HTERT RPE-1 (cell line): ENCODE results near the gene OGA.

ENCODE experiments used
- in situ Hi-C: fragments of 300-500 bp; cut with MboI; formaldehyde crosslinking; loops from 4 replicates; pipeline ENCODE4 v1.14.3; 2020; ENCODE audit warnings: low sequenced_read_pairs

The OGA gene

DNA sequence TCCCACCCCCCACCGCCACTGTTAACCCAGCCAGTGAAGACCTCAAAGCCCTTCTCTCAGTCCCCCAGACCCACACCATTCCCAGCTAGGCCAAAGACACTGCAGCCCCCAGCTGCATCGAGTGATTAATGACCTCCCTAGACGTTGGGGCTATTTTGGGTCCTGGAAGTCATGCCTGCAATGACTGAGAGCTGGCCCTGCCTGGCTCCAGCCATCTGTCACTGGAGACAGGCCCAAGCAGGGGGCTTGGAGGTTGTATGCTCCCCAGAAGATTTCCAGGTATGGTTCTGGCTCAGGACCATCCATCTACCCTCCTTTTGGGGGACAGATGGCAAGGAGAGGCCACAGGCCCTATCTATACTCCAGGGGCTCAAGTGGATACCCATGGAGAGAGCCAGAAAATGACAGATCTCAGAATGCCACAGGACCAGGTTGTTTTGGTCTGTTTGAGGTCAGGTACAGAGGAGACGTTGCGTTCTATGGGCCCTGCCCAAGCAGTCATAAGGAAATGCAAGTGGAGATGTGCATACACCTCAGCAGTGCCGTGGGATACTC, 20.2 kb upstream of the OGA start:
- in situ Hi-C loops = loop anchor here (25.0 kb wide), 1 partner anchor 174 kb away; no protein-coding TSS in a partner anchor

DNA sequence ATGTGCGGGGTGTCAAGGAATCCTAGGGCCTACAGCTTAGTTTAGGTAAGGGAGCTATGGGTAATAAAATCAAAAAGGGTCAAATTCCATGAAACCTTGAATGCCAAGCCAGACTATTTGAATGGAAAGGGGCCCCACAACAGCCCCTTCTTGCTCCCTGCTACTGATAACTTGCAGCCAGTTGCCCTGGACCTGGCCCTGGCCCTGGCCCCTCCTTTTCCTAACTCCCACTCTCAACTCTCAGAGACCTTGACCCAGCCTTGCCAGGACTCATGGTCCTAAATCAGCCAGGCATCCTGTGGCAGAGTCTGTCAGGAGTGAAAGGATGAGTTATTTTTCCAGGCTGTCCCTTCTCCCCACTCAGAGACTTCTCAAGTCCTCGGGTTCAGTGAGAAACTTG, 19.5 kb upstream of the OGA start:
- in situ Hi-C loops = loop anchor here (25.0 kb wide), 1 partner anchor 175 kb away; no protein-coding TSS in a partner anchor

DNA sequence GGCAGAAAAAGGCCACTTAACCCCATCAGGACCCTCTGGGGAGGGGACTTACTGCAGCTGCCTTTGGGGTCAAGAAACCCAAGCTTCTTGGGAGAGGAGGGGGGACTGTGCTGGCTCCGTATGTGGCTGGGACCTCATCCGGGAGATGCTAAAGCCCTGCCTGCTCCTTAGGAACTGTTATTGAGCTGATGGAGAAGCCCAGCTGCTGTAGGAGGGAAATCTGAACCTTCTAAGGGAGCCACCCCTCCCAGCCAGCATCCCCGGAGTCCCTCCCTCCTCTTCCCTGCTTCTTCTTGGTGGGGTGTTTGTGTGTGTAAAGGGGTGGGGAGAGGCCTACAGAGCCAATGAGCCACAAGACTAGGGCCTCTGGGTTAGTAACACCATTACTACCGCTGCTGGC, 17.1 kb upstream of the OGA start:
- in situ Hi-C loops = loop anchor here (25.0 kb wide), 1 partner anchor 177 kb away; no protein-coding TSS in a partner anchor

GRCh38 chr10:101834341-101834740, 16.1 kb upstream of the OGA start:
- in situ Hi-C loops = loop anchor here (25.0 kb wide), 1 partner anchor 178 kb away; no protein-coding TSS in a partner anchor

- in situ Hi-C loops = loop anchor here (25.0 kb wide), 1 partner anchor 179 kb away; no protein-coding TSS in a partner anchor
Observed at GRCh38 chr10:101833466-101833865, 15.2 kb upstream of the OGA start.

GRCh38 chr10:101832325-101832771, 14.1 kb upstream of the OGA start:
- in situ Hi-C loops = loop anchor here (25.0 kb wide), 1 partner anchor 180 kb away; no protein-coding TSS in a partner anchor

DNA sequence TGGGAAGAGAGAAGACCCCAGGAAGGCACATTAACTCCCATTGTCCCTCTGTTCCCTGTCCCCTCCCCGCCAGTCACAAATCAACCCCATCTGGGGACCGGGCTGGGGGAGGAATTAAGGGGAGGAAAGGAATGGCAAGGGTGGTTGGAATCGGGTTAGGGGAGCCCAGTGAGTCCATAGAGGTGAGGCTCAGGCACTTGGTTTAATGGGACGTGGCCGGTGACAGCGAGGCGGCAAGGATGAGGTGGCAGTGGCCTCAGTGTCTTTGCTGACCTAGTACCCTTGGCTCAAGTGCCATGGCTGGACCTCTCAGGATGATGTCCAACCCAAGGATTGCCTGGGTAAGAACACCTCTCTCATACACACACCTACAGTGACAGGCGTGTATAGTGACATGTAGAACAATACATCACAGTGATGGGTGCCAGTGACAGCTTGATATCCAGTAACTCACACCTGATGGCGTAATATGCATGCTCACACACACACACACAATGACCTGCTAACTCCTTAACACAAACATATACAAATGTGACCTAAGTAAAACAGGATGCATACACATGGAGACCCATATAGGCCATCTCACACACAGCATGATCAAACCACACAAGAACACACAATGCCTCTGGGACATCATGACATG, 13.0 kb upstream of the OGA start:
- in situ Hi-C loops = loop anchor here (25.0 kb wide), 1 partner anchor 181 kb away; no protein-coding TSS in a partner anchor

- in situ Hi-C loops = loop anchor here (25.0 kb wide), 1 partner anchor 182 kb away; no protein-coding TSS in a partner anchor
Observed at GRCh38 chr10:101830322-101831168, 12.3 kb upstream of the OGA start.

DNA sequence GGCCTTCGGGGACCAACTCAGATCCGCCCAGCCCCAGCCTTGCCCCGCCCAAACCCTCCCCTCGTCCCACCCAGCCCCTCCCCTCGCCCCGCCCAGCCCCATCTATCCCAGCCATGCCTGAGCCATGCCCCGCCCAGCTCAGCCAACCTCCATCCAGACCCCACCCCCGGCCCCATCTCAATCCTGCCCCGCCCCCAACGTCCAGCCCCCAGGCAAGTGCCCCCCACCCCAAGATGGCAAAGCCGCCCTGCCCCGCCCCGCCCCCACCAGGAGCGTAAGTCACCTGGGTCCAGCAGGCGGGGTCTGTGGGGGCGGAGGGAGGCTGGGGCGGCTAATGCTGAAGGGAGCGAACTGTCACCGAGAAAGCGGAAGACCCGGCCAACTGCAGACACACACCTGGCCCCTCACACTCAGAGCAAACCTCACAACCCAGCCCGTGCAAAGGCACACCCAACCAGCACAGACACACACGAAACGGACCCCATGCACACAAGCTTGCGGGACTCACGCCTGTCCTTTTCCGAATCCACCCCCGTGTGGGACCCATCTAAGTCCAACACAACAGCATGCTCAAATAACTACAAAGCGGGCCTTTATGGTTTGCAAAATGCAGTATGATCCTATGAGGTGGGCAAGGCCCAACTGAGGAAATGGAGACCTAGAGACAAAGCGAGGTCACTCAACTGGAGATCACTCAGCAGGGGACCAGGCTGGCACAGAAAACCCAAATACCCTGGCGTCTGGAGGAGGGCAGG, 11.5 kb upstream of the OGA start:
- in situ Hi-C loops = loop anchor here (25.0 kb wide), 1 partner anchor 183 kb away; no protein-coding TSS in a partner anchor

GRCh38 chr10:101828766-101829551, 10.7 kb upstream of the OGA start:
- in situ Hi-C loops = loop anchor here (25.0 kb wide), 1 partner anchor 183 kb away; no protein-coding TSS in a partner anchor

- in situ Hi-C loops = loop anchor here (25.0 kb wide), 1 partner anchor 184 kb away; no protein-coding TSS in a partner anchor
Observed at GRCh38 chr10:101827919-101828600, 9.8 kb upstream of the OGA start.

GRCh38 chr10:101826852-101827434, 8.7 kb upstream of the OGA start:
- in situ Hi-C loops = loop anchor here (25.0 kb wide), 1 partner anchor 185 kb away; no protein-coding TSS in a partner anchor

- in situ Hi-C loops = loop anchor here (25.0 kb wide), 1 partner anchor 188 kb away; no protein-coding TSS in a partner anchor
Observed at GRCh38 chr10:101824736-101825135, 6.5 kb upstream of the OGA start.

GRCh38 chr10:101818872-101819633, 809 bp upstream of the OGA start:
- in situ Hi-C loops = no loop called here

DNA sequence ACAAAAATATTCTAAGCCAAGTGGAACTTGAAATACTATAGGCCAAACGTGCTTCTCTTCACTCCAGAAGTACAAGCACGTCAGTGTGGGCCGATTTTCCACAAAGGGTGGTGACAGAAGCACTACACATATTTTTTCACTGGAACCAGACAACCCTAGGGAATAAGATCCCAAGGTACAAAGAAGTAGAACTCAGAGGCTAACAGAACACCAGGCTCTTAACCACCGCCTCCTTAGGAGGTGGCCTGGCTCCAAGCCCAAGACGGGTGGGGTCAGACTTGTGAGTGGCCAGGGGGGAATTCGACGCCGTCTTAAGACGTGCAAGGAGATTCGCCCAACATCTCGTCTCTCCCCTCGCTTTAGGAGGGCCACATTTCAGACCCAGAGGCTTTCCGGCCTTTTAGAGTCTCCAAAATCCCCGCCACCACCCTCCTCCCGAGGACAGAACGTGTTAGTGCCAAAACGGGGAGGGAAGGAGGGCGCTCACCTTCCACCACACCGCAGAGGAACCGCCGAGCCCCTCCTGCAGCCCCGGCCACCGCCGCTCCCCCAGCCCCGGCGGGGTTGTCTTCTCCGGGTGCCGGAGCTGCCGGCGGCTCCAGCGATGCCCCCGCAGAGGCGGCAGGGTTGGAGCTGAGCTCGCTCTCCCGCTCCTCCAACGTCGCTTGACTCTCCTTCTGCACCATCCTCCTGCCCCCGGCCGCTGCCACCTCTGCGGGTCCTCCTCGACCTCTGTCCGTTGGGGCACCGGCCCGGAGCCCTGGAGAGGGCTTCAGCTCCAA, 716 bp downstream of the OGA start:
- in situ Hi-C loops = no loop called here

- in situ Hi-C loops = no loop called here
Observed at GRCh38 chr10:101816913-101817336, 1.3 kb downstream of the OGA start.

GRCh38 chr10:101816376-101816775, 1.9 kb downstream of the OGA start:
- in situ Hi-C loops = no loop called here
